ENCODE measurements around the gene NALCN. TPM values are rescaled to one million over a fixed set of nuclear protein-coding genes. Genes with fewer than 3 reads are reported as not detected.

Gene NALCN
- total and polyA plus RNA-seq, 2 of the 8 experiments (the other 6 are each of a cell fraction or from before 2014, with no cell fraction given), result 0.26 to 0.54 TPM

DNA sequence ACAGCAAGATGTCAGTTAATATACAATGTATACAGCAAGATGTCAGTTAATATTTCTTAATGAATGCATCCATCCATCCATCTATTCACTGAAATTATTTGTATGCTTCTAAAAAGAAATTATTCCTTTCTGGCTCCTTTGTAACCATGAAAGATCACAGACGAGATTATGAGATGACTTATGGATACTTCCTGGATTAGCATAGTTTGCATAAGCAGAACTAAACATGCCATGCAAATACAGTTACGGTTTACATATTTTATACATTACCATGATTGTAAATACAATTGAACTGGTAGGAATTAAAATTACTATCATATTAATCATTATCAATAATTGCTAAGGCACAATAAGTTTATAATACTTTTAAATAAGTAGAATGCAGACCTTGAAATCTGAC is 32.7 kb downstream of the NALCN start:
- Histone ChIP-seq H2AK5ac (ENCODE audit: low read depth, low read length) (no peak overlapping the region), H3K4ac (replicated peaks; ENCODE audit: insufficient read length, low read depth, low read length) (no peak overlapping the region), H3K36me3 (ENCODE audit: control insufficient read depth in 2 of 4, insufficient read depth in 4 of 4, low read length in 3 of 4) (no peaks in the 10 kb centered on the region), H4K91ac (replicated peaks; ENCODE audit: insufficient read length, low read length) (no peak overlapping the region), H3K27me3 (replicated peaks in 1 of 4; ENCODE audit: control insufficient read depth in 3 of 4, extremely low read depth in 1 of 4, insufficient read depth in 3 of 4, low read length in 3 of 4) (no peaks in the 10 kb centered on the region), H3K9me3 (ENCODE audit: insufficient read depth in 2 of 2, low read depth in 1 of 2, low read length in 1 of 2) (no peaks in the 10 kb centered on the region), H2BK15ac (ENCODE audit: low read length) (no peak overlapping the region), H3K4me2 (ENCODE audit: insufficient read depth in 1 of 2, low read depth in 2 of 2, low read length in 2 of 2) (no peak overlapping the region), H4K20me1 (replicated peaks in 1 of 2; ENCODE audit: control insufficient read depth in 1 of 2, insufficient read depth in 2 of 2, low read length in 2 of 2) (no peaks in the 10 kb centered on the region), H4K5ac (ENCODE audit: insufficient read length, low read depth, low read length) (no peak overlapping the region), H3K27ac (ENCODE audit: low read depth, low read length) (no peak overlapping the region), H2BK12ac (ENCODE audit: low read depth, low read length) (no peak overlapping the region), H2BK5ac (ENCODE audit: low read depth, low read length) (no peak overlapping the region), H4K8ac (ENCODE audit: extremely low read depth, insufficient read depth, low read length) (no peak overlapping the region), H3K4me3 (ENCODE audit: extremely low read depth in 1 of 4, insufficient read depth in 2 of 4, low read depth in 3 of 4, low read length in 4 of 4) (no peak overlapping the region), H3K79me2 (ENCODE audit: control insufficient read depth in 1 of 2, insufficient read depth in 2 of 2, low read length in 2 of 2) (no peaks in the 10 kb centered on the region), H2AFZ (ENCODE audit: low read length) (no peak overlapping the region), H3K23ac (ENCODE audit: insufficient read length) (no peak overlapping the region), H3K23me2 (ENCODE audit: low read depth, low read length) (no peaks in the 10 kb centered on the region; the same call in 1 of the 2 replicates), H2BK20ac (ENCODE audit: low read length) (no peak overlapping the region), H3K14ac (ENCODE audit: insufficient read length) (no peak overlapping the region), H2BK120ac (replicated peaks; ENCODE audit: low read depth, low read length) (no peak overlapping the region), H3K9ac (replicated peaks in 1 of 4; ENCODE audit: extremely low read depth in 1 of 4, low read depth in 3 of 4, low read length in 3 of 4) (no peak overlapping the region), H3K79me1 (ENCODE audit: low read depth, low read length) (no peaks in the 10 kb centered on the region), H3K56ac (replicated peaks; ENCODE audit: insufficient read length, low read depth, low read length) (no peak overlapping the region), H3K4me1 (replicated peaks in 1 of 4; ENCODE audit: control insufficient read depth in 3 of 4, insufficient read depth in 4 of 4, low read length in 3 of 4) (peaks cover 0 to 5% (median 0%) of the 10 kb centered on the region in 4 experiments; a peak in 1 of 7 replicates), H3K18ac (ENCODE audit: extremely low read depth, low read length) (no peak overlapping the region)
- DNase-seq (ENCODE audit: low read depth in 1 of 2, low spot score in 2 of 2) (no peak), FAIRE-seq (no peak)
- ChIA-PET POLR2A (ENCODE audit: partially characterized antibody) (no interaction called here), CTCF (ENCODE audit: partially characterized antibody) (no interaction called here)
- WGBS, 2 experiments (ENCODE audit: extremely low coverage in 1 of 2, insufficient coverage in 1 of 2, insufficient read length in 1 of 2, insufficient replicate concordance in 2 of 2, low coverage in 1 of 2, low lambda C conversion rate in 2 of 2, missing lambda C conversion rate in 1 of 2), result 74% methylated on average over 2 of the region's 2 CpGs; no CpG with 5 or more reads in 1 of the 2 experiments
- TF ChIP-seq BACH1 (IDR thresholded peaks at IDR 0.05; ENCODE audit: low read length) (no peak), YY1 (IDR thresholded peaks at IDR 0.05; ENCODE audit: low read depth, low read length) (no peak), SIX5 (IDR thresholded peaks at IDR 0.05; ENCODE audit: low read depth, low read length) (no peak), EZH2 (IDR thresholded peaks at IDR 0.05; ENCODE audit: low read depth, low read length, severe bottlenecking) (no peak), FOSL1 (IDR thresholded peaks at IDR 0.05; ENCODE audit: insufficient read depth, low read depth, low read length) (no peak), CHD2 (IDR thresholded peaks at IDR 0.05; ENCODE audit: low read length) (no peak), NRF1 (IDR thresholded peaks at IDR 0.05; ENCODE audit: low read depth, low read length) (no peak), PHF8 (conservative IDR thresholded peaks at IDR 0.05; ENCODE audit: low read depth, low read length) (no peak), SRF (IDR thresholded peaks at IDR 0.05; ENCODE audit: low read depth, low read length) (no peak), TAF1 (IDR thresholded peaks at IDR 0.05; ENCODE audit: low read depth, low read length) (no peak), JUND (IDR thresholded peaks at IDR 0.05; ENCODE audit: low read length) (no peak), RFX5 (IDR thresholded peaks at IDR 0.05; ENCODE audit: borderline replicate concordance, low read depth, low read length) (no peak), TCF12 (IDR thresholded peaks at IDR 0.05; ENCODE audit: low read depth, low read length) (no peak), JUN (IDR thresholded peaks at IDR 0.05; ENCODE audit: low read depth, low read length) (no peak)
- TF ChIP-seq, protein P1, sequence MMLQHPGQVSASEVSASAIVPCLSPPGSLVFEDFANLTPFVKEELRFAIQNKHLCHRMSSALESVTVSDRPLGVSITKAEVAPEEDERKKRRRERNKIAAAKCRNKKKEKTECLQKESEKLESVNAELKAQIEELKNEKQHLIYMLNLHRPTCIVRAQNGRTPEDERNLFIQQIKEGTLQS (IDR thresholded peaks at IDR 0.05; ENCODE audit: insufficient read depth, low read depth, low read length), result no peak

Measured in H1 (cell line).